ENCODE measurements around the gene MACROD2. TPM values are rescaled to one million over a fixed set of nuclear protein-coding genes. Genes with fewer than 3 reads are reported as not detected.
A peak's percentile ranks its signal among the peaks of the same experiment; 100 is the strongest.

The MACROD2 gene
- total RNA-seq, 1 experiment from 2014 or later, result 0.24 TPM

GRCh38 chr20:15619341-15619740 is 1624.0 kb downstream of the MACROD2 start:
- DNase-seq (ENCODE audit: low read depth), result peak; percentile 32

- DNase-seq (ENCODE audit: low read depth), result peak; percentile 3
Observed at GRCh38 chr20:15619816-15620215, 1624.5 kb downstream of the MACROD2 start.

GRCh38 chr20:15622368-15622767 is 1627.1 kb downstream of the MACROD2 start:
- no peak for DNase-seq (ENCODE audit: low read depth)

GRCh38 chr20:15623215-15623614 is 1627.9 kb downstream of the MACROD2 start:
- no peak for DNase-seq (ENCODE audit: low read depth)

- no peak for DNase-seq (ENCODE audit: low read depth)
Observed at GRCh38 chr20:15625981-15626380, 1630.7 kb downstream of the MACROD2 start.

- DNase-seq (ENCODE audit: low read depth), result no peak
Observed at GRCh38 chr20:15627089-15627488, 1631.8 kb downstream of the MACROD2 start.

GRCh38 chr20:15627501-15627903 is 1632.2 kb downstream of the MACROD2 start:
- DNase-seq (ENCODE audit: low read depth), result no peak

GRCh38 chr20:15628851-15629353 is 1633.6 kb downstream of the MACROD2 start:
- no peak for DNase-seq (ENCODE audit: low read depth)

- no peak for DNase-seq (ENCODE audit: low read depth)
Observed at GRCh38 chr20:15630360-15630759, 1635.0 kb downstream of the MACROD2 start.

GRCh38 chr20:15632680-15633079 is 1637.4 kb downstream of the MACROD2 start:
- DNase-seq (ENCODE audit: low read depth), result no peak

- no peak for DNase-seq (ENCODE audit: low read depth)
Observed at GRCh38 chr20:15634102-15634501, 1638.8 kb downstream of the MACROD2 start.

- DNase-seq (ENCODE audit: low read depth), result no peak
Observed at GRCh38 chr20:15637546-15637945, 1642.2 kb downstream of the MACROD2 start.

GRCh38 chr20:15637950-15638754 is 1642.8 kb downstream of the MACROD2 start:
- DNase-seq (ENCODE audit: low read depth), result no peak

- no peak for DNase-seq (ENCODE audit: low read depth)
Observed at GRCh38 chr20:15638816-15639215, 1643.5 kb downstream of the MACROD2 start.

GRCh38 chr20:15639839-15640238 is 1644.5 kb downstream of the MACROD2 start:
- no peak for DNase-seq (ENCODE audit: low read depth)

GRCh38 chr20:15642109-15642508 is 1646.8 kb downstream of the MACROD2 start:
- DNase-seq (ENCODE audit: low read depth), result no peak

GRCh38 chr20:15642676-15643075 is 1647.4 kb downstream of the MACROD2 start:
- no peak for DNase-seq (ENCODE audit: low read depth)

- DNase-seq (ENCODE audit: low read depth), result no peak
Observed at GRCh38 chr20:15643713-15644112, 1648.4 kb downstream of the MACROD2 start.

- DNase-seq (ENCODE audit: low read depth), result no peak
Observed at GRCh38 chr20:15645816-15646215, 1650.5 kb downstream of the MACROD2 start.

- DNase-seq (ENCODE audit: low read depth), result no peak
Observed at GRCh38 chr20:15653396-15654207, 1658.3 kb downstream of the MACROD2 start.

GRCh38 chr20:15654208-15654649 is 1658.9 kb downstream of the MACROD2 start:
- no peak for DNase-seq (ENCODE audit: low read depth)

GRCh38 chr20:15655295-15655874 is 1660.1 kb downstream of the MACROD2 start:
- DNase-seq (ENCODE audit: low read depth), result no peak

Data from RPMI7951 (cell line).